Progenitor cell of endocrine pancreas (in vitro differentiated cells): ENCODE data around the gene FAM3D. TPM values are rescaled to one million over a fixed set of nuclear protein-coding genes. Genes with fewer than 3 reads are reported as not detected.

Experiments
- DNase-seq: peaks from one replicate; pipeline ENCODE4 v3.0.0; 2021; ENCODE audit warnings: low spot score; ENCODE audit not compliant: unreplicated experiment
- H3K27ac Mint-ChIP-seq: 2 replicates; pipeline ENCODE4 v1.8.0; 2021; ENCODE audit warnings: mild to moderate bottlenecking, moderate library complexity, mixed read lengths
- H3K27me3 Mint-ChIP-seq: 2 replicates; pipeline ENCODE4 v1.8.0; 2021; ENCODE audit warnings: mixed read lengths
- H3K36me3 Mint-ChIP-seq: 2 replicates; pipeline ENCODE4 v1.8.0; 2022; ENCODE audit warnings: mixed read lengths; ENCODE audit not compliant: insufficient read depth
- H3K4me1 Mint-ChIP-seq: 2 replicates; pipeline ENCODE4 v1.8.0; 2021; ENCODE audit warnings: low read depth, mixed read lengths
- H3K4me3 Mint-ChIP-seq: 2 replicates; pipeline ENCODE4 v1.8.0; 2021; ENCODE audit warnings: low read depth, mild to moderate bottlenecking, moderate library complexity, mixed read lengths
- H3K9me3 Mint-ChIP-seq: 2 replicates; pipeline ENCODE4 v1.8.0; 2021; ENCODE audit warnings: low read depth, mixed read lengths
- total RNA-seq: library from RNA; stranded (reverse); gene quantifications from 2 replicates; pipeline ENCODE4 v1.2.1, GENCODE V29; 2021
- TF ChIP-seq, protein P1 (sequence below): fragments of 200-600 bp; sonication (generic); IDR thresholded peaks from one replicate; pipeline ENCODE4 v1.5.0; 2021; ENCODE audit warnings: antibody characterized with exemption, mild to moderate bottlenecking; ENCODE audit not compliant: unreplicated experiment

The FAM3D gene
- total RNA-seq, 1 donor from 2014 or later, result not detected

DNA sequence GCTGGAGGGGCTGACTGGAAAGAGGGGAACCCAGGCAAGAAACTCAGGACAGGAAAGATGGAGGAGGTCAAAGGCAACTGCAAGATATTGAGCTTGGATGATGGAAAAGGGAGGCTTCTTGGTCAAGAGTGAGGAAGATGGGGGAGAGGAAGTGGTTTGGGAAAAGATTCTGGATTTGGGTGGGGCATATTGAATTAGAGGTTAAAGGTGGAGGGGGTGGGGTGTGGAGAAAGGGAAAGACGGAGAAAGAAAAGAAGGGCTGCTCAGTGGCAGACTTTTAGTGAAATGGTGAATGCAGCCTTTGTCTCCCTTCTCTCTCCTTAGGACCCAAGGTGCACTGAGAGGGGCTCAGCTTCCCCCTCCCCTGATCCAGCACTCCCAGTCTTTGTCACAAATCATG, 655 bp upstream of the FAM3D start:
- peaks cover 3% of the 10 kb centered on the region for H3K9me3 Mint-ChIP-seq
- H3K4me3 Mint-ChIP-seq, result no peak overlapping the region
- DNase-seq, result no peak
- H3K27me3 Mint-ChIP-seq, result peaks cover 14% of the 10 kb centered on the region
- TF ChIP-seq, protein P1, sequence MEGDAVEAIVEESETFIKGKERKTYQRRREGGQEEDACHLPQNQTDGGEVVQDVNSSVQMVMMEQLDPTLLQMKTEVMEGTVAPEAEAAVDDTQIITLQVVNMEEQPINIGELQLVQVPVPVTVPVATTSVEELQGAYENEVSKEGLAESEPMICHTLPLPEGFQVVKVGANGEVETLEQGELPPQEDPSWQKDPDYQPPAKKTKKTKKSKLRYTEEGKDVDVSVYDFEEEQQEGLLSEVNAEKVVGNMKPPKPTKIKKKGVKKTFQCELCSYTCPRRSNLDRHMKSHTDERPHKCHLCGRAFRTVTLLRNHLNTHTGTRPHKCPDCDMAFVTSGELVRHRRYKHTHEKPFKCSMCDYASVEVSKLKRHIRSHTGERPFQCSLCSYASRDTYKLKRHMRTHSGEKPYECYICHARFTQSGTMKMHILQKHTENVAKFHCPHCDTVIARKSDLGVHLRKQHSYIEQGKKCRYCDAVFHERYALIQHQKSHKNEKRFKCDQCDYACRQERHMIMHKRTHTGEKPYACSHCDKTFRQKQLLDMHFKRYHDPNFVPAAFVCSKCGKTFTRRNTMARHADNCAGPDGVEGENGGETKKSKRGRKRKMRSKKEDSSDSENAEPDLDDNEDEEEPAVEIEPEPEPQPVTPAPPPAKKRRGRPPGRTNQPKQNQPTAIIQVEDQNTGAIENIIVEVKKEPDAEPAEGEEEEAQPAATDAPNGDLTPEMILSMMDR, result no peak
- H3K36me3 Mint-ChIP-seq, result peaks cover 1% of the 10 kb centered on the region
- no peak overlapping the region for H3K27ac Mint-ChIP-seq
- H3K4me1 Mint-ChIP-seq, result peaks cover 16% of the 10 kb centered on the region

DNA sequence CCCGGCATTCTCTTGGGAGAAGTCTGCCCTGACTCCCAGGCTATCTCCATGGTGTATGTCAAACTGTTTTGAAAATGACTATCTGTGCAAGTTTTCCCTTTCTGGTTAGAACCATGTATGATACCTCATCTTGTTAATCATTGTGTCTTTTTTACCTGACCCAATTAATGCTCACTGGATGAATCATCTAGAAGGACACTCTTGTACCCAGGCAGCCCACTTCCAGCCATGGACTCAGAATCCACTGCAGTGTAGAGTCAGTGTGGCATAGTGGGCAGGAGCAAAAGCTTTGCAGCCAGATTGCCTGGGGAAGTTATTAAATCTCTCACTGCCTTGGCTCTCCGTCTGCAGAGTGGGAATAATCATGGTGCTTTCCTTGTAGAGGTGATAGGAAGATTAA, 1.2 kb downstream of the FAM3D start:
- Mint-ChIP-seq H3K9me3 (peaks cover 3% of the 10 kb centered on the region), H3K4me3 (no peak overlapping the region)

GRCh38 chr3:58664611-58665010, 2.0 kb downstream of the FAM3D start:
- Mint-ChIP-seq H3K4me3 (no peak overlapping the region), H3K27ac (no peak overlapping the region), H3K4me1 (peaks cover 11% of the 10 kb centered on the region), H3K27me3 (peaks cover 16% of the 10 kb centered on the region), H3K9me3 (peaks cover 3% of the 10 kb centered on the region), H3K36me3 (peaks cover 1% of the 10 kb centered on the region)
- DNase-seq, result no peak
- TF ChIP-seq, protein P1, result no peak

More for the DNA sequence above, 1.2 kb downstream of the FAM3D start:
- TF ChIP-seq, protein P1, result no peak
- Mint-ChIP-seq H3K4me1 (peaks cover 12% of the 10 kb centered on the region), H3K27me3 (peaks cover 12% of the 10 kb centered on the region), H3K36me3 (peaks cover 1% of the 10 kb centered on the region), H3K27ac (no peak overlapping the region)
- no peak for DNase-seq

DNA sequence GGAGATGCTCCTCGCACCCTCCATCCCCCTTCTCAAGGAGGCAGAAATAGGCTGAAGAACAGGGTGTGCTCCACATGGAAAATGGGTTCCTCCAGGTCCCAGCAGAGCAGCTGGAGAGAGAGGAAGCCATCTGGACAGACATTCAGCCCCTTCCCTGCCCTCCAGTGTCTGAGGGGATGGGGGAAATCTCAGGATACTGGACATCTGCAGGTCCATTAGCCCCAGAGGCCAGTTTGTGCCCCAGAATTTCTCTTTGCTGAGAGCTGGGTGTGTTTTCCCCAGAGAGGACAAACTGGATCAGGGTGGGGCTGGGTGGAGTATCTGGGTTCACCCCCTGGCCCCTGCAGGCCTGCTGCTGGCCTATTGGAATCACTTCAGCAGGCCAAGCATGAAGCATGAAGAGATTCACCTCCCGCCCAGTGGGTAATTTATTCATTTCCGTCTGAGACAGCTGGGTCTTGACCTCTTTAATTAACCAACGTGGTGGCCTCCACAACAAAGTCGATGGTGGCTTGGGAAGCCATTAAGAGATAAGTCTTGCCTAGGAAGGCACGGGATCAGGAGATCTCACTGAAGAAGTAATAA, 4.6 kb downstream of the FAM3D start:
- peaks cover 23% of the 10 kb centered on the region for H3K27me3 Mint-ChIP-seq
- H3K9me3 Mint-ChIP-seq, result no peaks in the 10 kb centered on the region
- no peak overlapping the region for H3K4me3 Mint-ChIP-seq
- no peak for DNase-seq
- peaks cover 7% of the 10 kb centered on the region for H3K4me1 Mint-ChIP-seq
- TF ChIP-seq, protein P1, result no peak
- no peaks in the 10 kb centered on the region for H3K36me3 Mint-ChIP-seq
- no peak overlapping the region for H3K27ac Mint-ChIP-seq

DNA sequence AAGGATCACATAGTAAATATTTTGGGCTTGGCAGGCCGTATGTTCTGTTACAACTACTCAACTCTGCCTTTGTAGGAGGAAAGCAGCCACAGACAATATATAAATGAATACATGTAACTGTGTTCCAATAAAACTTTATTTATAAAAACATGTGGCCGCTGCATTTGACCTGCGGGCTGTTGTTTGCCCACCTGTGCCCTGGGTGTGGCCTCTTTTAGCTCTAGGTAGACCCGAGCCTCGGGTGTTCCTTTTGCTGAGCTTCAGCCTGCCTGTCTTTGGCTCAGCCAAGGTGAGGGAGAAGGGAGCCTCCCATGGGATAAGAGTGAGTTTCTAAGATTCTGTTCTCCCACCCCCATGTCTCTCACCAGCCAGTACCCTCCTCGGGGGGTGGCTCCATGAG, 5.6 kb downstream of the FAM3D start:
- TF ChIP-seq, protein P1, result no peak
- Mint-ChIP-seq H3K36me3 (no peaks in the 10 kb centered on the region), H3K4me3 (no peak overlapping the region), H3K27ac (no peak overlapping the region), H3K4me1 (peaks cover 6% of the 10 kb centered on the region), H3K9me3 (no peaks in the 10 kb centered on the region), H3K27me3 (peaks cover 30% of the 10 kb centered on the region)
- DNase-seq, result no peak
